Measurements from ENCODE around the gene AGAP2.
"Not testable (repeated sequence)": the region's sequence is repeated elsewhere in the genome, so short reads cannot be mapped to it uniquely, and the experiment has no call there.

AGAP2 gene

GRCh38 chr12:57735198-57735855 is 3.2 kb downstream of the AGAP2 start:
- no peak for DNase-seq

DNA sequence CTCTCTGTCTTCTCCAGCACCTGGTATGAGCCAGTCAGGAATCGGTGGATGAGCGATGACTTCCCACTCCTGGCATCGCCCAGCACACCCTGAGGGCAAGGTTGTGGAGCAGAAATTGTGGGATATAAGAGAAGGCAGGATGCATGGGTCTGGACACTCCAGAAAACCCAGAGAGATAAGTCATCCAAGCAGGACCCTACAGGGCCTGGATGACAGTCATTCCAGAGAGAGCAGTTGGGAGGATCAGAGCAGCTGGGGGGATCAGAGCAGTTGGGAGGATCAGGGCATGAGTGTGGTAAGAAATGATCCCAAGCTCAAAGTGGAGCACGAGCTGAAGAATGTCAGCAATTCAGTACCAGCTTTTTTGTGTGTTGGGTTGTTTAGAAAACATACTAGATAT is 4.0 kb downstream of the AGAP2 start:
- no peak for DNase-seq

DNA sequence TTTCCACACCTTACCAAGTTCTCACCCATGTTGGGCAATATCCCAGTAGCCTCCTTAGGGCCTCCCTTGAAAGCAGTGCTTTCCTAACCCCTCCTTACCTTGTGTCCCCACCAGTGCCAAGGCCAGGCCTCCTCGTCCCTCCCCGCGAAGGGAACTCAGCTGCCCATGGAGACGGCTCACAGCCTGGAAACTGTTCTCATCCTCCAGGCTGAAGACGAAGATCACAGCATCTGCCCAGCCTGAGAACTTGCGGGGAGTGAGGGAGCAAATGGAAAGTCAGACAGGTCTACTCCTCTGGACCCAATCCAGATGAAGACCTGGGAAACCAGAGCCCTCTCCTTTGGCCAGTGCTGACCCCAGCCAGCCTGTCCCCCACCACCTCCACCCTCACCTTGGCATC is 4.6 kb downstream of the AGAP2 start:
- no peak for DNase-seq

GRCh38 chr12:57732726-57733593 is 5.6 kb downstream of the AGAP2 start:
- no peak for DNase-seq

DNA sequence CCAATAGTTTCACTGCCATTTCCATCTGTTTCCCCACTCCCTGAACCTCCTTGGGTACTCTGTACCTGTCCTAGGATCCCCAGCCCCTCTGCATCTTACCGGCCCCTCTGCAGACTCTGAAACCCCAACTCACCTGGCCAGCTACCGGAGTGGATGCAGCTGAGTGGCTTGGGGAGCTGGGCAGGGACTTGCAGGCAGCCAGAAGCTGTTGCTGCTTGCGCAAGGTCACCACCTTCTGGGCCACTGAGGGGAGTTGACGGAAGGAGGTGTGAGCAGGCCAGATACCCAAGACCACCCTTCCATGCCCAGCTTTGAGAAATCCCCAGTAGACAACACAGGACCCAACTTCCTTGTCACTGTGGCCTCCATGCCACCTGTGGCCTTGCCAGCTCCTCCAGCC is 6.3 kb downstream of the AGAP2 start:
- DNase-seq, result no peak

- no peak for DNase-seq
Observed at GRCh38 chr12:57731411-57732080, 7.0 kb downstream of the AGAP2 start.

DNA sequence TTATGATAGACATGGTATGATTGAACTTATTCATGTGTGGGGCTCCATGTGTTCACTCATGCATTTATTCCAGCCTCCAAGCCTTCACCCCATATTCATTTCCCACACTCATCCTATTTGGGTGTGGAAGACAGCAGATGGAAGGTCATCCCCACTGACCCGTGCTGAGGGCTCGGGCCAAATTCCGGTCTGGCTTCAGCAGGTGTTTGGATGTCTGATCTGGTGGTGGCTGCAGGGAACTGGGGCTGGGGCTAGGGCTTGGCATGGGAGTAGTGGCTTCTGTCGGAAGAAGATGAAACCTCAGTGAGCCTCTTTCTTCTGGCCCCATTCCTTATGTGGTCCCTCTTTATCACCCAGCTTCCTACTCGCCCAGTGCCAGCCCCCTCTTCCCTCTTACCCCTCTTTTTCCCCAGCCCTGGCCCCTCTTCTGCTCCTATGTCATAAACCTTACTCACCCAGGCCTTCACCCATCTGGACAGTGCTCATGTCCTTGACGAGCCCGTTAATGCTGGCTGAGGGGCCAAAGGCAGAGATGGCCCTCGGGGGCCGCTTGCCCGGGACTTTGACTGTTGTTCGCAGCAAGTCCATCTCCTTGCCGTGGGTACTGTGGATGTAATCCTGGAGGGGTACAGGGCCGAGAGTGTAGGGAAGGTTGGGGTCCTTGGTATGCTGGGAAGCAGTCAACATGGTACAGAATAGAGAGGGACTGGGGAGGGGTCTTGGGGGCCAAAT is 8.0 kb downstream of the AGAP2 start:
- DNase-seq, result no peak

GRCh38 chr12:57729321-57729844 is 9.2 kb downstream of the AGAP2 start:
- DNase-seq, result no peak

GRCh38 chr12:57727758-57728395 is 10.7 kb downstream of the AGAP2 start:
- DNase-seq, result no peak

- no peak for DNase-seq
Observed at GRCh38 chr12:57726884-57727757, 11.4 kb downstream of the AGAP2 start.

DNA sequence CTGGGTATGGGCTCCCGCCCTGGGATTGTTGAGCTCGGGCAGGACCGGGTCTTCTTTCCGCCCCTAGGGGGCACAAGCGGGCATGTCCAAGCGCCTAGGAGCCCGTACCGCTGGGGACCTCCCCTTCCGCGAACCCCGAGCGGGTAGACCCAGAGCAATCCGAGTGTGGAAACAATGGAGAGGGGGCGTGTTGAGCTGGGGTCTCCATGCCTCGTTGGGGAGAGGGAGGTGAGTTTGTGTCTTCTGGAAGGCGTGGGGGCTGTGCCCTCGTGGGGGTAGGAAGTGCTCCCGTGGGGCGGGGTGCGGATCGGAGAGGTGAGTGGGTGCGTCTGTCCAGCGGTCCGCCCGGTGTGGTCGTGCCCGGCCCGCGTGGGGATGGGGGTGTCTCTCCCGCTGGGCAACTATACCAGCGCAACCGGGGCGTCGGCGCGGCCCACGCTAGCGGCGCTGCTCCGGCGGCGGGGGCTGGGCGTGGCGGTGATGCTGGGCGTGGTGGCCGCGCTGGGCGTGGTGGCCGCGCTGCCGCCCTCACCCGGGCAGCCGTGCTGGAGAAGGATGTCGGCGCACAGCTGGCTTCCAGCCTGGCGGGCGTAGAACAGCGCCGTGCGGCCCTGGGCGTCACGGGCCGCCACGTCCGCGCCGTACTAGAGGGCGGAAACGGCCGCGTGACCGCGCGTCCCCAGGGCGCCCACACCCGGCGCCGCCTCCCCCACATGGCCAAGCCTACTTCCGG is 12.2 kb downstream of the AGAP2 start:
- DNase-seq, result peak; percentile 91

DNA sequence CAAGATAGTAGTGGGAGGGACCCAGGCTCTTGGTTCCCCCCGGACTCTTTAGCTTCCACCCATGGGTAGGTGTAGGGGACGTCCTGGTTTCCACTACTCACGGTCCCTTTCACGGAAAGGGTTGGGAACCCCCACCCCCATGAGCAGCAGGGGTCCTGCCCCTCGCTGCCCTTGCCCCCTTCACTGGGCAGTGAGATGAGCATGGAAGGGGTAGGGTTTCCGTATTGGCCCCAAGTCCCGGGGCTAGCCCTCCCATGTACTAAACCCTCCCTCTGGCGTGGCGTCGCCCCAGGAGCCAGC is 12.7 kb downstream of the AGAP2 start:
- no peak for DNase-seq

DNA sequence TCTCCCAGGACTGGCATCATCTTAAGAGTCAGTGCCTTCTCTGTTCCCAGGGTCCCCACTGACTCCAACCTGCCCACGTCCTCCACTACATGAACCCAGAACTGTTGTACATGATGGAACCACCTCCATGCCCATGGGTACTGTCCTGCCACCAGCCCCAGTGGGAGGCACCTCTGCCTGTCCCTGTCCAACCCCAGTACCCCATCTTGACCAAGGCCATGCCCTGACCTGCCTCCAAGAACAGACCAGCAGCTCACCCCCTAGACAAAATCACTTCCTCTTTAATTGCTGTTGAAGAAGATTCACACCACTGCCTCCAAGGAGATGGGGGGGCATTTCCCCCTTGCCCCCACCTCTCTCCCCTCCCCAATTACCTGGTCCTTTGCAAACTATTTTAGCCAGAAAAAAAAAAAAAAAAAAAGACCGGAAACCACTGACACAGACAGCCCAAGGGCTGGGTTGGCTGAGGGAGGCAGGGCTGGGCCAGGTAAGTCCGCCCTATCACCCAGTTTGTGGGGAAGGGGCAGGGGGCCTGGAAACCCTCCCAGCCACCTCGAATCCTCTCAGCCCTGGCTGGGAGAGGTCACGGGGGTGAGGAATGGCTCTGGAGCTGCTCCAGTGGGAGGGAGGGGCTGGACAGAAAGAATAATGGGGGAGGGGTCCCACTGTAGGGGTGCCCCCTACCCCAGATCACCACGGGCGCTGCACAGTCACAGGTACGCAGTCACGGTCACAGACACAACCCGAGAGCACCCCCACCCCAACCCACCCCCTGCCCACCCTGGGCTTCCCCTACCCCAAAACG is 13.4 kb downstream of the AGAP2 start:
- DNase-seq, result no peak

- DNase-seq, result peak; percentile 17
Observed at GRCh38 chr12:57724003-57724935, 14.3 kb downstream of the AGAP2 start.

- no peak for DNase-seq
Observed at GRCh38 chr12:57723630-57723962, 14.9 kb downstream of the AGAP2 start.

DNA sequence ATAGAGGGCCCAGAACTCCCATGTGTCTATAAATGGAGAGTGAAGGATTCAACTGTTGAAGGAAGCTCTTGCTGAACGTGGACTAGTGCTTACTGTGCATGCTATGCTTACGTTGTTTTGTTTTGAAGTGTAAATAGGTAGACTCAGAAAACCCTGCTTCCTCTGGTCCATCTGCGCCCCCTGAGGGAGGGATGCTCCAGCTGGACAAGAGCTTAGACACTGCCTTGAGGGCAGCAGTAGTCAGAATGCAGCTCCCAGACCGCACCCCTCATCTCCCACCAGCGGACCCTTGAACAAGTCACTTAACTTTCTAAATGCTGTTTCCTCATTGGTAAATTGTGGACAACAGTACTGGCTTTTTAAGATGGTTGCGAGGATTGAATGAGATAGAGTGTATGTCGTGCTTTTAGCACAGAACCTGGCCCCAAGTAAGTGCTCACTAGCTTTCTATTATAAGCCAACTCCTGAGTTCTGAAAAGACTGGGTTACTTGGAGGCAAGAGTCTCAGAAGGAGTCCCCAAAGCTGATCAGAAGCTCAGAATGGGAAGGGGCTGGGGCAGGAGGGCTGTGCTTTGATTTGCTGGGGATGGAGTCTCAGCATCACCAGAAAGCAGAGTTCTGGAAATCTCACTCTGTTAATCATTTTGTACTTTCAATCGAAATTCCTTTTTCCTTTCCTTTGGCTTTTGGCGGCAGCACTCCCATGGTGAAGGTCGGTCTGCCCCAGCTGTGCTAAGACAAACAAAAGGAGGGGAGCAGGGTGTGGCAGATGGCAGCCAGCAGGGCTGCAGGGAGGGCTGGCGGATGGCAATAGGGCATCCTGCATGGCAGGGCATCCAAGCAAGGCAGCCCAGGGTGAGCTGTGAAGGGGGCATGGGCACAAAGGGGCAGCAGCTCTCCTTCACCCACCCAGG is 15.6 kb downstream of the AGAP2 start:
- DNase-seq, result peak; percentile 45

DNA sequence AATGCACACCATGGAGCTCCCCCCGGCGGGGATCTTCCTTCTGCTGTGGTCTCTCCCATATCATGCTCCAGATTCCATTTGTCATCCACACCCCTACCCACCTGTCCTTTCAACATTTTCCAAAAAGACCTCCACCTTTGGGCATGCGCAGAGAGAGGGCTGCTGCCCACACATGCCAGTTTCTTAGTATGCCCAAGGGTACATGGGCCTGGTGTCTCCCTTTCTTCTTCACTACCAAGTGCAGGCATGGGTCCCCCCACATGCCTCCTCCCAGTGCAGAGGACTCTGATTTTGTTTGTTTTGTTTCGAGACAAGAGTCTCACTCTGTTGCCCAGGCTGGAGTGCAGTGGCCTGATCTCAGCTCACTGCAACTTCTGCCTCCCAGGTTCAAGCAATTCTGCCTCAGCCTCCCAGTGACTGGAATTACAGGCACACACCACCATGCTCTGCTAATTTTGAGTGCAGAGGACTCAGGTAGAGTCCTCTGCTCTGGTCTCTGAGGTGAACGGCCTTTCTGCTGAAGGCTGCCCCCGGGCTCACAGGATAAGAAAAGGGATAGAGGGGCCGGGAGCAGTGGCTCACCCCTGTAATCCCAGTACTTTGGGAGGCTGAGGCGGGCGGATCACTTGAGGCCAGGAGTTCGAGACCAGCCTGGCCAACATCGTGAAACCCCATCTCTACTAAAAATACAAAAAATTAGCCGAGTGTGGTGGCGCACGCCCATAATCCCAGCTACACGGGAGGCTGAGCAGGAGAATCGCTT is 16.5 kb downstream of the AGAP2 start:
- not testable (repeated sequence) for DNase-seq

All from NCI-H146 (cell line).